ENCODE measurements around the gene NPR2.

Gene NPR2

GRCh38 chr9:35791297-35791921 lies at the start of gene NPR2:
Gene NPR2 (plus strand): TSS chr9:35791591. CDS start chr9:35792409, 818 bp downstream.
- no peak for FAIRE-seq

GRCh38 chr9:35741740-35742139 lies 49.7 kb upstream of the NPR2 start:
- no peak for FAIRE-seq

- no peak for FAIRE-seq
These were observed 47.9 kb upstream of the NPR2 start for GRCh38 chr9:35743452-35743851.

DNA sequence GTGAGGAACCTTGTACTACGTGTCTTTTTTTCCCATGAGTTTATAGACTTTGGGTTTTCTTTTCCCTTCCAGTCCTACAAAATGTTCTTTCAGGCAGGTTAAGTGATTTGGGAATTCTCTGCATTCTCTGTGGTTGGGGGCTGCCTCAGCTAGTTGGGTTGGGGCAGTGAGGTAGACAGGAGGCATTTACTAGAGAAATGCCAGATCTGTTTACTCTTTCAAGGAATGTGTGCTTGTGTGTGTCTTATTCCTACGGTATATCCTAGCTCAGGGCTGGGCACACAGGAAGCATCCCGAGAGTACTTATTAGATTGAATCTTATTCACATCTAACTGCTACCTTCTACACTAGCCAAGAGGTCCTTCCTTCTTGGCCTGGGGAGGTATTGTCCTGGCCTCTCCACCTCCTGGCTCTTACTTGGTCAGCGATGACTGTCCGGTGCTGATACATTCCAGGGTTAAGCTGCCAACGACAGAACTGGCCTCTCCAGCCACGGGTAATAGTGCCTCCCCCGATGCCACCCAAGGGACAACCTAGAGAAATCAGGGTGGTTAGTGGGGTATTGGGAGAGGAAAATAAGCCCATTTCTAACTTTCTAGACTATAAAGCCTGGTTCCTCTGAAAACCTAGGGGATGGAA lies 47.4 kb upstream of the NPR2 start:
- no peak for FAIRE-seq

- no peak for FAIRE-seq
These were observed 45.8 kb upstream of the NPR2 start for GRCh38 chr9:35745569-35745968.

GRCh38 chr9:35746583-35746982 lies 44.8 kb upstream of the NPR2 start:
- no peak for FAIRE-seq

DNA sequence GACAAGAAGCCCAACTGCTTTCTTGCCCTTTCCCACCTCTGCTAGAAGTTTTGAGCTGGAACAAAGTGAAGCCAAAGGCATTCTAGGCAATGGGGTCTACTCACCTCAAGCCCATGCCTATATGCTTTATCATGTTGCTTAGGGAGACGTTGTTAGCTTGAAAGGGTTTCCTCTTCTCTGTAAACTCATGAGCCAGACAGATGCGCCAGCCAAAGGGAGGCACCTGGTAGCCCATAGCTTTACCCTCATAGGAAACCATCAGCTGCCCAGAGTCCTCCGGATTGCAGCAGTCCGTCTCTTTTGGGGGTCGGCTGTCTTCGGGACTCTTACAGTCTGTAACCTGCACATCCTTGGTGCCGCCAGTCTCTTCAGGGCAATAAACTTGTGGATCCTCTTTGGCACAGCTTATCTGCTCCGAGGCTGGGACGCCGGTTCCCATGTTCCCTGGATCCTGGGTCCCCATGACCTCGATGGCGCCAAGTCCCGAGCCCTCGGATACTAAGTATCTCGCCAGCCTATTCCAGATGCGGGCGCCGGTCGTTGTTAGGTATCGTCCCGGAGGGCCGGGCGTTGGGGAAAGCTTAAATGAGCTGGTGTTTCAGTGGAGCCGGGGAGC lies 43.0 kb upstream of the NPR2 start:
- FAIRE-seq: no peak

DNA sequence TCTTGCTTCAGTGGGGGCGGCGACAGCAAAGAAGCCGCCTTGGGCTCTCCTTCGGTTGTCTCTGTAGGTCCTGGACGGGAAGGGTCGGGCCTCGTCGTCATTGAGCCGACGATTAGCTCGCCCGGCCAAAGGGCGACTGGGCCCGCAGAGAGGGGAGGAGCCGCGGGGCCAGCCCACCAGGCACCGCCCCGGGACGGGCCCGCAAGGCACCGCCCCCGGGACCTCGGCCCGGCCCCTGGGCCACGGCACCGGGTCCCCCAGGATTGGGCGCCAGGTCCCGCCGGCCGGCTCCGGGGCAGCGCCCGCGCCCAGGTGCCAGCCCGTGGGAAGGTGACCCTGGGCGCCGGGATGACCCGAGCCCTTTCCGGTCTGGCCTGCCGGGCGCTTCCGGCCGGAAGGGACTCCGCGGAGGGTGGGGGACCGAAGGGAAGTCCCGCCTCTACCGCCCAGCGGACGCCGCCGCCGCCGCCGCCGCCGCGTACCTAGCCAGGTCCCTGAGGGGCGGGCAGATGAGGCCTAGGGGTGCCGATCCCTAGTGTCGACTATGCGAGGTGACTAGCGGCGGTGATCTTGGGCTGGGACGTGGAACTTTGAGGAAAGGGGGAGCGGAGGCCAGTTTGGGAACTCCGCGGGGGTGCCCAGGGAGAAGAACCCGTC lies 42.4 kb upstream of the NPR2 start, which contains the start of the genes GBA2 and RGP1:
TSS of gene GBA2 (minus strand) at position 371 of the 657 bp plus-strand sequence. CDS start 524 bp downstream, outside the sequence.
TSS of gene RGP1 (plus strand) at position 430 of the 657 bp plus-strand sequence. CDS start 469 bp downstream, outside the sequence.
- no peak for FAIRE-seq

GRCh38 chr9:35749515-35750255 lies 41.7 kb upstream of the NPR2 start:
- FAIRE-seq: no peak

DNA sequence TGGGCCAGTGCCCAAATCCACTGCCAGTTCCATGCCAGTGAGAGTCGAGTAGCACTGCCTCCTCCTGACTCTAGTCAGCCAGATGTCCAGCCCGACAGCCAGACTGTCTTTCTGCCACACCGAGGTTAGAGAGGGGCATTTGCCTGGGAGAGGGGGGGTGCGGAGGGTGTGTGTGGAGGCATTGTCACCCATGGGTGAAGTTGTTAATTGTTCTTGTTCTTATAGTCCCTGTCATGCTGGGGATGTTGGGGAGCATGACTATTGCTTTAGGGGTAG lies 41.2 kb upstream of the NPR2 start:
- FAIRE-seq: no peak

DNA sequence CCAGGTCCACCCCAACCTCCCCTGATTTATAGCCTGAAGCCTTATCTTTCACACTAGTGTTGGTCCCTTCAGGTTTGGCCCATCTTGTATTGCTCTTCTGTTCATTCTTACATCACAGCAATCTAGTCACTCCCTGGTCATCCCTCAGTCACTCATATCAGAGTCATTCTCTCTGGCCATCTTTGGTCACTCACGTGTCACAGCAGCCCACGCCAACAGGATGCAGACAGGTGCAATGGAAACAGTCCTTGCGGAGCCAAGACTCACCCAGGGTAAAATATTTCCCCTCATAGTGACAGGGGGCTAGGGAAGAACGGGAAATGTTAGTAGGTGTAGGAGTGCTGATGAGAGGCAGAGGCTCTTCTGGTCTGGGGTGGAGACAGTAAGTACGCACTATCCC lies 37.9 kb upstream of the NPR2 start:
- no peak for FAIRE-seq

- no peak for FAIRE-seq
These were observed 37.1 kb upstream of the NPR2 start, which contains the start of gene MSMP for GRCh38 chr9:35754264-35754663. Gene MSMP (minus strand): TSS chr9:35754276. CDS start chr9:35754129, 147 bp downstream.

DNA sequence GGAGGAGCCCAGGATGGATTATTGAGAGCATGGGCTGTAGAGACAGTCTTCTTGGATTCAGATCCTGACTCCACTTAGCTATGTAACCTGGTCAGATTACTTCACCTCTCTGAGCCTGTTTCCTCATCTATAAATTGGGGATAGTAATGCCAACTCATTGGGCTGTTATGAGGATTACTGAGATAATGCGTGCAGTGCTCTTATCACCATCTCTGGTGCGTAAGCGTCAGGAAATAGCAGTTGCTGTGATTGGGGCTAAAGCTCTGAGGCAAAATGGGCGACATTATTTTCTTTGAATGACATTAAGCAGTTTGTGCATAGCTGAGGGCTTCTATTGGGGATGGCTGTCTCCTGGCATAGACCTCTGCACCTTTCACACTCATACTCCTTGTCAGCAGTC lies 36.3 kb upstream of the NPR2 start:
- FAIRE-seq: no peak

DNA sequence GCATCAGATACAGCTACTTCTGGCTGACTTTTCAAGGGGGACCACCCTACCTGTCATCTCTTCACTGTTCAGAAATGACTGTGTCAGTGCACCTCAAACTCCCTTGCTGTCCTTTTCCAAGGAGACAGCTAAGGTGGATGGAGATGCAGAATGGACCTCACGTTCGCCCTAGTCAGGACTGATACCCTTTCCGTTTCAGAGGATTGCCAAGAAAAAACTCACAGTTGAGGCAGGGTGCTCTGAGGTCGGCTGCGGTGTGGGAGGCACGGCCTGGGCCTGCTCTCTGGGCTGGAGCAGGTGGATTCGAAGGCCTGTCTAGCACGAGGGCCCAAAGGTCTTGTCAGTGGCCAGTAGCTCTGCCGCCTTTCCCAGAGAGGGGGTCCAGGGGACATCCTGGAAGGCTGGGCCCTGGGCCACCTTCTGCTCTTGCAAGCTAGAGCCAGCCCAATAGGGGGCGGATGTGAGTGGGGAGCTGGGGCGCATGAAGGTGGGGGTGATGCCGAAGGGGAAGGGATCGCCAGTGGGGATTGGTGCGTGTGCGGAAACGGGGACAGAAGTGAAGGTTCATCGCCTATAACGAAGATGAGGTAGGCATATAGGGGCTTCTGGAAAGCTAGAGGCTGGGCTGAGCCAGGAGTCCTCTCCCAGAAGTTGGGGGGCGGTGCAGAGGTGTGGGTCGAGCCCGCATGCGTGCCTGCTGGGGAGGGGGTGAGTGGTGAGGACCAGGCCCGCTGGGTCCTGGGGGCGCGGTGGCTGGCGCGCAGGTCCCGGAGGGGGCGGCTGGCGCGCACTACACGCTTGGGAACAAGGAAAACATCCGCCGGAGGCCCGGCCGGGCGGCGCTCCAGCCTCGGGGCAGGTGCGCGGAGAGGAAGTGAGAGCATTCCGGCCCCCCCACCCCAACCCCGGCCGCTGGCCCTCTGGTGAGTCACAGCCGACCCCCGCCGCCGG lies 34.8 kb upstream of the NPR2 start:
- FAIRE-seq: no peak

- FAIRE-seq: no peak
These were observed 34.0 kb upstream of the NPR2 start for GRCh38 chr9:35757226-35757891.

- FAIRE-seq: no peak
These were observed 33.5 kb upstream of the NPR2 start for GRCh38 chr9:35757892-35758275.

DNA sequence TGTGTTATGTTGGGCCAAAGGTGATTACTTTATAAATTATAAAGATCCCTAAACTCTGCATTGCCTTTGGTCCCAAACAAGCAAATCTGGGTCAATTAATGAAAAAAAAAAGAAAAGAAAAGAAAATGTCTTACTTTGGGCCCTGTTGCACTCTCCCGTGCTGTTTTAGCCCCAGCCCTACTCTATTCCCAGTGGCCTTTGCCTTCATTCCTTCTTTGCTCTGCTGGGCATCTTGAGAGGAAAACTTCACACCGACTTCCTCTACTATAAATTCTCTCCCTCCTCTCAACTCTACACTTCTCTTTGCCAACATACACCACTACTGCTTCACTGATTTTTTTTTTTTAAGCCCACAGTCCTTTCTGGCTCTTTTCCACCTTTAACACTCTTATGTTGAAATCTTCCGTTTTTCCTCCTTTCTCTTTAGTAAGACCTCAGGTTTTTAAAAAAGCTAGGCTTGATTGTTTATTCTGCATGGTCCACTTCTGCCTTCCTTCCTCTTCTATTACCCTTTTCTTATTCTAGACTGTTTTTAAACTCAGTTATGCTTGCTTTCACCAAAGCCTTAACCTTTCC lies 32.8 kb upstream of the NPR2 start:
- FAIRE-seq: no peak

DNA sequence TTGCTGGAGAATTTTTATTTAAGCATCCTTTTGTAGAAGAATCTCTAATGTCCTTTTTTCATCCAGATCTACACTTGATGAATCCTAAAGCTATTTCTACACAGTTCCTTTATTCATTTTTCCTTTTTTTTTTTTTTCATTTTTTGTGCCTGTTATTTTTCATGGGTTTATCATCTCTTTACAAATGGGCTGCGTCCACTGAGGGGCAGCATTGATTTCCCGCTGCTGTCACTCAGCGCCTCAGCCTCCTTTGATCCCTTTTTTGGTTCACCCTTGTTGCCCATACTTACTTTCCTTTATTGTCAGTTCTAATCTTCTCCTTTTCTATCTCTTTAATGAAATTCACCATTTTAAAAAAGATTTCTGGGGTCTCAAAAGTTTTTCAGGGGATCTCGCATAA lies 31.6 kb upstream of the NPR2 start:
- no peak for FAIRE-seq

DNA sequence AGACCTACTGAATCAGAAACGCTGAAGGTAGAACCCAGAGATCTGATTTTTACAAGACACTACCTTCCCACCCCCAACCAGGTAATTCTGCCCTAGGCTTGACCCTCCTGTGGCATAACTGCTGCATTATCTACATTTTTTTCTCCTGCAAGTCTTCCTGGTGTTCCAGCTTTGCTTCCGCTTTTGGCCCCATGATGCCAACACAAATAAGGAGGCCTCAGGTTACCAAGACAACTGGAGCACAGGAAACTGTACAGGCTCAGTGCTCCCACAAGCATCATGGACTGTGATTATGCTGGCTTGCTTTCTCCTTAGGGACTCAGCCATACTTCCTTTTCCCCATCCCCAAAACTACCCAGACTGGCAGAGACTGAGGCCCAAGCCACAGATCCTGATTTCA lies 30.7 kb upstream of the NPR2 start:
- FAIRE-seq: no peak

GRCh38 chr9:35763181-35763580 lies 28.2 kb upstream of the NPR2 start:
- FAIRE-seq: no peak

GRCh38 chr9:35763803-35764202 lies 27.6 kb upstream of the NPR2 start:
- no peak for FAIRE-seq

All from endometrium (tissue), 2 donors.